B cell (primary cell): ENCODE data around the gene AKIP1. TPM values are rescaled to one million over a fixed set of nuclear protein-coding genes. Genes with fewer than 3 reads are reported as not detected.

Experiments used
- ATAC-seq: fragments of 200-7000 bp; cut with Tn5 transposase; one replicate; pipeline ENCODE4 v1.10.0; 2021; ENCODE audit warnings: low read depth, mild to moderate bottlenecking, moderate number of reproducible peaks, moderate library complexity
- CTCF ChIA-PET: fragments of 350-600 bp; sonication (Branson Sonifier 250); formaldehyde crosslinking; loops from one replicate; lab custom pipeline; 2021; ENCODE audit warnings: antibody characterized with exemption, inconsistent platforms; lab: Charles Lee
- POLR2A ChIA-PET: fragments of 350-600 bp; sonication (Branson Sonifier 250); formaldehyde crosslinking; loops from one replicate; lab custom pipeline; 2021; ENCODE audit warnings: antibody characterized with exemption; lab: Charles Lee
- DNase-seq: peaks from one replicate; pipeline ENCODE4 v3.0.0; 2013
- H2AFZ ChIP-seq: 2 replicates; pipeline ENCODE4 v1.6.1; 2012; ENCODE audit warnings: mild to moderate bottlenecking, low read depth, low read length; ENCODE audit not compliant: insufficient read depth, poor library complexity, severe bottlenecking
- H3K27ac ChIP-seq, 2 donors: 1 replicate in 1 of 2; 2 replicates in 1 of 2; pipeline ENCODE4 v1.5.1; 2012 to 2013; ENCODE audit warnings: low read length in 2 of 2, mild to moderate bottlenecking in 2 of 2, moderate library complexity in 1 of 2
- H3K27me3 ChIP-seq, 4 experiments: fragments of 200-600 bp in 1 of 4; sonication (generic) in 1 of 4; replicated peaks in 1 of 4; 1 replicate in 2 of 4; 2 replicates in 2 of 4; pipeline versions ENCODE4 v1.6.1 to v1.7.0; 2013 to 2016; ENCODE audit warnings: low read length in 3 of 4, mild to moderate bottlenecking in 2 of 4, mixed read lengths in 1 of 4, moderate library complexity in 1 of 4; ENCODE audit not compliant: insufficient read depth in 4 of 4, control insufficient read depth in 3 of 4; ENCODE audit errors: control extremely low read depth in 1 of 4
- H3K36me3 ChIP-seq, 2 experiments: replicated peaks in 1 of 2; 1 replicate in 1 of 2; 2 replicates in 1 of 2; pipeline versions ENCODE4 v1.6.1 to v1.7.1; 2013; ENCODE audit warnings: low read length in 1 of 2; ENCODE audit not compliant: insufficient read depth in 2 of 2, control insufficient read depth in 1 of 2; ENCODE audit errors: control extremely low read depth in 1 of 2, extremely low read depth in 1 of 2
- H3K4me1 ChIP-seq, 2 donors: fragments of 200-600 bp in 1 of 2; sonication (generic) in 1 of 2; 1 replicate in 1 of 2; 2 replicates in 1 of 2; pipeline versions ENCODE4 v1.5.1 to v1.6.1; 2013 to 2017; ENCODE audit warnings: low read length in 2 of 2; ENCODE audit not compliant: control insufficient read depth in 2 of 2, insufficient read depth in 2 of 2
- H3K4me2 ChIP-seq: replicated peaks from 2 replicates; pipeline ENCODE3; 2012; ENCODE audit warnings: mild to moderate bottlenecking, low read depth, low read length; ENCODE audit not compliant: poor library complexity, severe bottlenecking
- H3K4me3 ChIP-seq, 5 experiments: fragments of 200-600 bp in 1 of 5; sonication (generic) in 1 of 5; 1 replicate in 3 of 5; 2 replicates in 2 of 5; pipeline versions ENCODE4 v1.5.1 to v1.7.0; 2011 to 2016; ENCODE audit warnings: low read length in 4 of 5, mild to moderate bottlenecking in 4 of 5, low read depth in 2 of 5, control low read depth in 1 of 5, moderate library complexity in 1 of 5; ENCODE audit not compliant: insufficient read depth in 1 of 5; ENCODE audit errors: control extremely low read depth in 1 of 5, extremely low read depth in 1 of 5
- H3K79me2 ChIP-seq: fragments of 200-600 bp; sonication (generic); one replicate; pipeline ENCODE4 v1.6.0; 2016; ENCODE audit warnings: low read length; ENCODE audit not compliant: control insufficient read depth, insufficient read depth
- H3K9ac ChIP-seq: fragments of 200-600 bp; sonication (generic); 2 replicates; pipeline ENCODE4 v1.6.1; 2017; ENCODE audit warnings: mild to moderate bottlenecking, low read length, moderate library complexity
- H3K9me3 ChIP-seq, 3 donors: one replicate each; pipeline versions ENCODE4 v1.6.1 to v1.7.1; 2013; ENCODE audit warnings: low read length in 2 of 3; ENCODE audit not compliant: control insufficient read depth in 2 of 3, insufficient read depth in 1 of 3; ENCODE audit errors: control extremely low read depth in 1 of 3
- H4K20me1 ChIP-seq: 2 replicates; pipeline ENCODE4 v1.6.0; 2012; ENCODE audit warnings: mild to moderate bottlenecking, low read length; ENCODE audit not compliant: insufficient read depth, control insufficient read depth, poor library complexity, severe bottlenecking
- H3K27ac Mint-ChIP-seq: one replicate; pipeline ENCODE4 v1.8.0; 2021; ENCODE audit warnings: mixed read lengths
- H3K27me3 Mint-ChIP-seq: one replicate; pipeline ENCODE4 v1.8.0; 2021; ENCODE audit warnings: mixed read lengths
- H3K4me1 Mint-ChIP-seq: one replicate; pipeline ENCODE4 v1.8.0; 2021; ENCODE audit warnings: mixed read lengths
- H3K4me3 Mint-ChIP-seq: one replicate; pipeline ENCODE4 v1.8.0; 2021; ENCODE audit warnings: mixed read lengths
- H3K9me3 Mint-ChIP-seq: one replicate; pipeline ENCODE4 v1.8.0; 2022; ENCODE audit warnings: mixed read lengths; ENCODE audit not compliant: insufficient read depth
- EZH2 ChIP-seq: IDR thresholded peaks from 2 replicates; pipeline ENCODE4 v1.6.1; 2012; ENCODE audit warnings: borderline replicate concordance, low read depth, mild to moderate bottlenecking, moderate library complexity, low read length; ENCODE audit not compliant: insufficient read depth, poor library complexity, severe bottlenecking
- WGBS: methylation state at CpG from one replicate; pipeline ENCODE4 v1.1.5; 2013; ENCODE audit warnings: missing lambda C conversion rate; ENCODE audit not compliant: insufficient coverage; 5-methylcytosine and 5-hydroxymethylcytosine counted together
- intact Hi-C: fragments of 100-400 bp; cut with micrococcal nuclease; formaldehyde crosslinking; loops from one replicate; pipeline ENCODE4 v1.10.0; 2022
- polyA plus RNA-seq: library from polyadenylated mRNA; depleted of rRNA; stranded (reverse); fragments of >200 nt; gene quantifications from 2 replicates; pipeline ENCODE4 v1.2.3, GENCODE V29; 2012
- total RNA-seq, 2 donors: library from RNA; stranded (reverse); fragments of 120-200 nt in 1 of 2; gene quantifications; 1 replicate in 1 of 2; 2 replicates in 1 of 2; pipeline versions ENCODE4 v1.2.3 to v1.2.4, GENCODE V29; 2013 to 2022
- TF ChIP-seq, protein P1 (sequence below): fragments of 200-600 bp; IDR thresholded peaks from one replicate; pipeline ENCODE4 v1.8.0; 2022; ENCODE audit warnings: antibody characterized with exemption, mild to moderate bottlenecking

The AKIP1 gene
- total and polyA plus RNA-seq, 2 donors (not counting 1 experiment from before 2014, with no cell fraction given): 2.8 to 10.7 TPM

DNA sequence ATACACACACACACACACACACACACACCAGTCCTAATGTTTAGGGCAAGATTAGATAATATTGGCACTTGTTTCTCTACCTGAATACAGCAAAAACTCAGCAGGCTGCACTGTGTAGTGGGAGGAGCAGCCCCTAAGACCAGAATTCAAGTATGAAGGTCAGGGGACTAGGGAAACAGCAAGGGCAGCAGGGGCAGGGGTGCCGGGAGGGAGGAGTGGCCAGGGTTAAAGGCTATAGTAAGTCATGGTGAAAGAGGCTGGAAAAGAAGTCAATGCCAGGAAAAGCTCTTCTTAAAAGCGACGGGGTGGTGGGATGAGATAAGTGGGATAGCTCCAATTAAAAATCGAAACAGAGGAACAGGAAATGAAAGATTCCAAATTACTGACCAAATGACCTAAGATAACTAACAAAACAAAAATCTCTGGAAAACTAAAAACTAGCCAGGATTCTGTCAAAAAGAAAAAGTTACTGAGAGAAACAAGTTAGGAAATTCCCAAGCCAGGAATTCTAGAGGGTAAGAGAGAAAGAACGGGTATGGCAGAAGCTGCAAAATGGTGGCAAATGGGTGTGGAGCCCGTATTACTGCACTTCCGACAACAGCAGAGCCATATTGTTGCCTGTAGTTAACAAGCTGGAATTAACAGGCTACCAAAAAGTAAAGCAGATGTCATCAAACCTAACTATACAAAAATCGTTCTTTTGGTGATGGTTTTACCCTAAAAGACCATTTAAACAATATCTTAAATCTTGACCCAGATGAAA is 30.5 kb downstream of the AKIP1 start:
- Histone ChIP-seq H3K4me2 (no peak overlapping the region), H2AFZ (no peak overlapping the region), H4K20me1 (no peaks in the 10 kb centered on the region), H3K4me3 (no peak overlapping the region), H3K27ac (no peak overlapping the region), H3K79me2 (no peaks in the 10 kb centered on the region), H3K9ac (no peak overlapping the region), H3K4me1 (no peaks in the 10 kb centered on the region), H3K36me3 (no peaks in the 10 kb centered on the region), H3K27me3 (no peaks in the 10 kb centered on the region), H3K9me3 (no peaks in the 10 kb centered on the region)
- Mint-ChIP-seq H3K27ac (no peak overlapping the region), H3K27me3 (peaks cover 9% of the 10 kb centered on the region), H3K9me3 (no peaks in the 10 kb centered on the region), H3K4me1 (peaks cover 3% of the 10 kb centered on the region), H3K4me3 (no peak overlapping the region)
- ChIA-PET POLR2A (no interaction called here), CTCF (no interaction called here)
- intact Hi-C loops: no loop called here
- no peak for TF ChIP-seq EZH2
- TF ChIP-seq, protein P1, sequence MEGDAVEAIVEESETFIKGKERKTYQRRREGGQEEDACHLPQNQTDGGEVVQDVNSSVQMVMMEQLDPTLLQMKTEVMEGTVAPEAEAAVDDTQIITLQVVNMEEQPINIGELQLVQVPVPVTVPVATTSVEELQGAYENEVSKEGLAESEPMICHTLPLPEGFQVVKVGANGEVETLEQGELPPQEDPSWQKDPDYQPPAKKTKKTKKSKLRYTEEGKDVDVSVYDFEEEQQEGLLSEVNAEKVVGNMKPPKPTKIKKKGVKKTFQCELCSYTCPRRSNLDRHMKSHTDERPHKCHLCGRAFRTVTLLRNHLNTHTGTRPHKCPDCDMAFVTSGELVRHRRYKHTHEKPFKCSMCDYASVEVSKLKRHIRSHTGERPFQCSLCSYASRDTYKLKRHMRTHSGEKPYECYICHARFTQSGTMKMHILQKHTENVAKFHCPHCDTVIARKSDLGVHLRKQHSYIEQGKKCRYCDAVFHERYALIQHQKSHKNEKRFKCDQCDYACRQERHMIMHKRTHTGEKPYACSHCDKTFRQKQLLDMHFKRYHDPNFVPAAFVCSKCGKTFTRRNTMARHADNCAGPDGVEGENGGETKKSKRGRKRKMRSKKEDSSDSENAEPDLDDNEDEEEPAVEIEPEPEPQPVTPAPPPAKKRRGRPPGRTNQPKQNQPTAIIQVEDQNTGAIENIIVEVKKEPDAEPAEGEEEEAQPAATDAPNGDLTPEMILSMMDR: no peak
- WGBS: 93% methylated on average over 2 of the region's 8 CpGs
- no peak for ATAC-seq
- DNase-seq: no peak

DNA sequence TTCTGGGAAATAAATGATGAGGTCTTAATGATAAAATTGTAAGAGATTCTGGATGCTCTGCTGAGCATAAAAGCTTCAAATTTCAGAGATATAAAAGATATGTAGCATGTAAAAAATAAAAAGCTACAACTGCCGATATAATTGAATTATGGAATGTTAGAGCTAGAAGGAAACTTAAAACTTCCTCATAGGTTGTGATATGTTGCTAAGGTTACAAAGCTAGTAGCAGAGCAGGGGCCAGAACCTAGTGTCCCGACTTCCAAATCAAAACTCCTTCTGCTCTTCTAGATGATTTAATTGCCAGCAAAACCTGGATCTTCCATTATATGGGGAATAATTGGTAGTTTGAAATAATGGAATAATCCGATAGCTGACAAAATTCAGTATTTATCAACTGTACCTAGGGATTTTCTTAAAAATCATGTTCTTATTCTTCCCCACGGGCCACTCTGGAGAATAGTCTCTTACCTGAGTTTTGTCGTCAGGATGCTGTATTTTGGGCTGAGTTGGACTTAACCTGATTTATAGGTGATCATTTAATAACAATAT is 31.6 kb downstream of the AKIP1 start, which contains the start of gene ASCL3:
Gene ASCL3, minus strand, starts transcription at position 499 of the 549 bp plus-strand sequence. CDS start 4,855 bp downstream, outside the sequence.
- POLR2A ChIA-PET: no interaction called here
- CTCF ChIA-PET: no interaction called here
- H3K27ac Mint-ChIP-seq: no peak within 1 kb of the TSS

More for the DNA sequence above, 31.6 kb downstream of the AKIP1 start, which contains the start of gene ASCL3:
- no peak within 1 kb of the TSS for H3K4me2 ChIP-seq
- H3K79me2 ChIP-seq: no peaks in the 10 kb centered on the region
- no peaks in the 10 kb centered on the region for H3K9me3 ChIP-seq
- no peak within 1 kb of the TSS for H3K4me3 Mint-ChIP-seq
- H4K20me1 ChIP-seq: no peaks in the 10 kb centered on the region
- no peaks in the 10 kb centered on the region for H3K4me1 ChIP-seq
- H3K27me3 Mint-ChIP-seq: peaks cover 9% of the 10 kb centered on the region
- ATAC-seq (no peak), DNase-seq (no peak)
- H3K9me3 Mint-ChIP-seq: no peaks in the 10 kb centered on the region
- no CpG with 5 or more reads among the region's 5 CpGs for WGBS
- H3K36me3 ChIP-seq: peaks cover 0 to 6% of the 10 kb centered on the region in 2 experiments
- H3K27ac ChIP-seq: no peak within 1 kb of the TSS
- no peaks in the 10 kb centered on the region for H3K4me1 Mint-ChIP-seq
- H3K9ac ChIP-seq: no peak within 1 kb of the TSS
- no peak within 1 kb of the TSS for H2AFZ ChIP-seq
- no peaks in the 10 kb centered on the region for H3K27me3 ChIP-seq
- TF ChIP-seq EZH2: no peak
- TF ChIP-seq, protein P1: no peak
- intact Hi-C loops: no loop called here
- no peak within 1 kb of the TSS for H3K4me3 ChIP-seq
